OCI-LY1 (cell line): ENCODE measurements around the gene COL25A1.

Experiments used
- CTCF ChIP-seq: fragments of 200-600 bp; sonication (generic), shearing (Covaris generic); IDR thresholded peaks from 2 replicates; pipeline ENCODE4 v1.5.1; 2017; ENCODE audit warnings: mild to moderate bottlenecking, antibody characterized with exemption, low read length, moderate library complexity, mixed read lengths
- EZH2 ChIP-seq: fragments of 200-600 bp; sonication (generic), shearing (Covaris generic); IDR thresholded peaks from 2 replicates; pipeline ENCODE4 v1.8.0; 2017; ENCODE audit warnings: borderline replicate concordance, mixed run types, mild to moderate bottlenecking, antibody characterized with exemption, low read length, moderate library complexity, mixed read lengths

GRCh38 chr4:108788731-108789130, 513.7 kb downstream of the COL25A1 start:
- TF ChIP-seq EZH2 (no peak), CTCF (no peak)
